GM18505 (cell line): Measurements from ENCODE around the gene SUSD4.

Experiments
- ATAC-seq: cut with Tn5 transposase; IDR thresholded peaks from one replicate; pipeline ENCODE4 v1.9.1; 2021; ENCODE audit not compliant: unreplicated experiment
- POLR2A ChIP-seq: IDR thresholded peaks from 4 replicates; pipeline ENCODE4 v1.6.1; 2011; ENCODE audit warnings: borderline replicate concordance; ENCODE audit not compliant: insufficient read depth, insufficient read length; ENCODE audit errors: extremely low read depth

SUSD4 gene

DNA sequence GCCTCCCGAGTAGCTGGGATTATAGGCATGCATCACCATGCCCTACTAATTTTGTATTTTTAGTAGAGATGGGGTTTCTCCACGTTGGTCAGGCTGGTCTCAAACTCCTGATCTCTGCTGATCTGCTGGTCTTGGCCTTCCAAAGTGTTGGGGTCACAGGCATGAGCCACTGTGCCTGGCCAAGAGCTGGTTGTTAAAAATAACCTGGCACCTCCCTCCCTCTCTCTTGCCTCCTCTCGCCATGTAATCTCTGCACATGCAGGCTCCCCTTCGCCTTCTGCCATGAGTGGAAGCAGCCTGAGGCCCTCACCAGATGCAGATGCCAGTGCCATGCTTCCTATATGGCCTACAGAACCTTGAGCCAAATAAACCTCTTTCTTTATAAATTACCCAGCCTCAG is 146.2 kb downstream of the SUSD4 start:
- no peak for ATAC-seq
- TF ChIP-seq POLR2A = no peak

DNA sequence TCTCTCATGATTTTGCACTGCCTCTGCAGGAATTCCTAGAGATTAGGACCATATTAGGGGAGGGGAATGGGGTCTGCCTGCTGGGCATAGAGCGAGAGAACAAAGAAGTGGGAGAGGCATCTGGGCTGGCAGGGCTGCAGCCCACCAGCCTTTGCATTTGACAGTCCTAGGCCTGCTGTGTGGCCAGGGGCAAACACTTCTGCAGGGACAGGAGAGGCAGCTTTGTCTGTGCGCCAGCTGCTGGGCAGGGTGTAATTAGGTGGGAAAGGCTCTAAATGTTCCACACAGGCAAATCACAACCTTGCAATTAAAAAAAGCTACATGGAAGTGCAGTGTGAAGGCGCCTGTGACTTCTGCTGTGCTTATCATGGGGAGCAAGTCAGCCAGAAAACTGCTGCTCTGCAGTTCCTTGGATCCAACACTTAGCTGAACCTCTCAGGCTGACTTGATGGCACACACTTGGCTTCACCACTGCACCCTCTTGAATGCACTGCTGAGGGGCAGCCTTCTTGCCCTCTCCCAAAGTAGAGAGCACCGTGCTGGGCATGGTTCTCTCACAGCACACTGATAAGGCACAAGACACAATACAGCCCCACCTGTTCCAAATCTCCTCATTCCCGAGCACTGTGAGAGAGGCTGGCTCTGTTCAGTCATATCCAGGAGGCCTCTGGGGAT is 147.3 kb downstream of the SUSD4 start:
- TF ChIP-seq POLR2A = no peak
- ATAC-seq = no peak

DNA sequence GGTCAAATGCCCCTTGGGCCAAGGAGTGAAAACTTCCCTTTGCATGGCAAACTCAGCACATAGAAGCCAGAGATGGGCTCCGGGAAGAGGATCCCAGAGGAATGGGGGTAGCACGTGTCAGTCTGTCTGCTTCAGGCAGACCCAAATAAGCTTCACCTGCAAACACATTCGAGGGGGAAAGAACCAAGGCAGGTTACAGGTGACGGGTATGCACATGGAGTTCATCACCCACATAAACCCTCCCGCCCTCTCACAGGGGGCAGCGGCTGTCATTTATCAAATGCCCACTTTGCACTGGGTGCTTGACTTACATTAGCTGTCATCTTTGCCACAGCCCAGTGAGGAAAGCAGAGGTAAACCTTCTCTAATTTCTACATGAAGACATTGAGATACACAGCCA is 147.9 kb downstream of the SUSD4 start:
- no peak for ATAC-seq
- TF ChIP-seq POLR2A = no peak

DNA sequence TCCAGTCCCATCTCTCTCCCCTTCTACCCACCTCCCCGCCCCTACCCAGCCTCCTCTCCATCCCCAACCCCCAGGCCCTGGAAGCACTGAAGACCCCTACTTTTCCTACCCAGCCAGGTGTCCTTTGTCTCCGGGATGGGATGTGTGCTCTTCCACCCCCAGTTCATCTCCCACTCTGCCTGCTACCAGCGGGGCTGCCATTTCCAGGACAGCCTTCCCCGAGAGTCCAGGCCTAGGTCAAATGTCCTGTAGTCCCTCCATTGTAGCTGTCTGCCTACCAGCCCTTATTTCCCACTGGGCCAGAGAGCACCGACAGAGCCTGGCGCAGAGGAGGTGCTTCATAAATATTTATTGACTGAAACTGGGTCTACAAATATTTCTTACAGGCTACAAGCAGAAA is 148.9 kb downstream of the SUSD4 start:
- no peak for TF ChIP-seq POLR2A
- ATAC-seq = no peak

DNA sequence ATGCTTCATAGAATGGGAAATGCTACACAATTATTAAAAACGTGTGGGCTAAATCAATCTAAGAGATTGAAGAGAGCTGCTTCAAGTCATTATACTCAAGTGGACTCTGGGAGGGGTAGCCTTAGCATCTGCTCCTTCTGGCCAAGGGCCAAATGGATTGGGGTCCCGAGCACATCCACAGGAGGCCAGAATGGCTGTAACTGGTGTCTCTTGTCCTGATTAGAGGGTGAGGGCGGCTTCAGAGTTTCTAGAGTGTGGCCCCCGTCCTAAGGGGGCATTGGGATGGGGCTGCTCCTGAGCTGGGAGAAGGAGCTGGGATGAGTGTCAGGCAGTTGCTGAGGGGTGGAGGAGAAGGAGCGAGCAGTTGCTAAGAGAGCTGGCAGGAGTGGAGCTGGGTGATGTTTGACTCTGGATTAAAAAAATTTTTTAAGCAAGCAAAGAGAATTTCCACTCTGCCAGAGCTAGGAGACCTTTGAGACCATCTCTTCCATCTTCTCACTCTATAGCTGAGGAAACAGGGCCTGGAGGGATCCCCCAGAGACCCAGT is 149.6 kb downstream of the SUSD4 start:
- no peak for ATAC-seq
- TF ChIP-seq POLR2A = no peak

DNA sequence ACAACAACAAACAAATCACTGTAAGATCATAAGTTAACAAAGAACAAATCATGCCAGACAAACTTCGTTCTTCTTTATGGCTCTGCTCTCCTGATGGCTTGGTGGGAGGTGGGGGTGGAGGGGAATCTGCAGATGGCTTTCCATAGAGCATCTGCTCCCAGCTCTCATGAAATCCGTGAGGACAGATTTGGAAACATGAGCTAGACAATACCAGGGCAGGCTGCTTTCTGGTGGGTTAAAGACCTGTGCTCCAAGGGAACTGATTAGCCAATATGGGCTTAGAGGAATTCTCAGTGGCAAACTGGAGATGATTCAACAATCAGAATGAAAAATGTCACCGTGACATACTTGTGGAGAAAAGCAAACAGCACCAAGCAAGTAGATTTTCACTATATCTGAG is 151.5 kb downstream of the SUSD4 start:
- no peak for TF ChIP-seq POLR2A
- ATAC-seq = no peak

DNA sequence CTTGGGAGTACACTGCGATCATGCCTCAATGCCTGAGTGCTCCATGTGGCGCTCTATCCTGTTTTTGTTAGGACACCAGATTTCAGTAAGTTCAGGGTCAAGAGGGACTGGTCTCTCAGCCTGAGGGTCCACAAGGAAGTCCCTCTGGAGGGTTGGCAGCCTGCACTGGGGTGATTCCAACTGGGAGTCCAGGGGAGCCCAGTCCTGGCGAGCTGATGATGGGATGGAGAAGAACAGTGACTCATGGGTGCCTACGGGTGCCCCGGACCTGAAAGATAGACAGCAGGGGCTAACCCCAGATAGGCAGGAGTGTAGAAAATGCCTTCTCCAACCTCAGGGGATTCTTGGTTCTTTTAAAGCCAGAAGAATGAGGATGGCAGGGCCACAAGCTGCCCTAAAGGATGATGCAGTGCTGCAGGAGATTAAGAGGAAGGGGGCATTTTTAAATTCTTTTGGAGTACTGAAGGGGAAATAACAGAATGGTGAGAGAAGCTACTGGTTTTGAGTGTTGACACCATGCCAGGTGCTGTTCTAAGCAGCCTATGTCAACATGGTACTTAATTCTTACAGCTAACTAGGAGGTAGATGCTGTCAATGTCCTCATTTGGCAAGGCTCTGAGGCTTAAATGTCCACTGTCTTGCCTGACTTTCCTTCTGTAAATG is 152.5 kb downstream of the SUSD4 start:
- TF ChIP-seq POLR2A = no peak
- ATAC-seq = no peak

DNA sequence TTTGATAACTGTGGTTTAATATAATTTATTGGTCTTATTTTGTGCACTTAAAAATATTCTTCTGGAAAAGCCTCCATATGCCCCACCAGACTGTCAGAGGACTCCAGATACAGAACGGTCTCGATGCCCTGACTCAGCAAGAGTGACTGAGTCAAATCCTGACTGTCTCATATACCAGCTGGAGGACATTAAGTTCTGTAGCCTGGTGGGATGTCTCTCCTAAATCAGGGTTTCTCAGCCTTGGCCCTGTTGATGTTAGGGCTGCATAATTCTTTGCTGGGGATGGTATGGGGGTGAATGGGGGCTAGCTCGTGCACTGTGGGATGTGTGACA is 153.2 kb downstream of the SUSD4 start:
- no peak for ATAC-seq
- no peak for TF ChIP-seq POLR2A

DNA sequence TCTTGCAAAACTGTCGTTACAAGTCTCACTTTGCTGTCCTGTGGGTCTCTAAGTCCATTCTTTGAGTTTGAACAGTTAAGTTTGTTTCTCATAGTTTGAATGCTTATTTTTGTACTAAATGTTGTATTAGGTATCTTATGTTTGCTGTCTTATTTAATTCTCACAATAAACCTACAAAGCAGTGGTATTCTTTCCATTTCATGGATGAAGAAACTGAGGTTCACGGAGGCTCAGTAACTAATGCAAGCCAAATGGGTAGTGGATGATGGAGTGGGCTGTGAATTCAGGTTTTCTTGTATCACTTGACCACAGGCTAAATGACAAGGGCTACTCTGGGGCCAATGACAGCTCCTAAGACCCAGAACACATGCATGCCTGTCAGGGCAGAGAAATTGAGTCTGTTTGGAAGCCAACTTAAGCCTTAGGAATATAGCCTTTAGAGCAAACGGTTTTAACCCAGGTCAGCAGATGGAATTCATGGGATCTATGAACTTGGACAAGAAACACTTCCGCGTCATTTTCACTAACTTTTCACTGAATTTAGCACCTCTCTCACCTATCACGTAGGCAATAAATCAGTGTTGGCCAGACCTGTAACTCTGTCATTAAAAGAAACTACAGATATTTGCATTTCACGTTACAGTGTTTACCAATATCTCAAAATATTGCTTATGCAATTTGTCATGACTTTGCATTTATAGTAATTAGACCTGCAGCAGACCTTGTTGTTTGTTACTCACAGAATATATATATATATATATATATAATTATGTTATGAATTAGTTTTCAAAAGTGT is 153.8 kb downstream of the SUSD4 start:
- no peak for ATAC-seq
- no peak for TF ChIP-seq POLR2A

DNA sequence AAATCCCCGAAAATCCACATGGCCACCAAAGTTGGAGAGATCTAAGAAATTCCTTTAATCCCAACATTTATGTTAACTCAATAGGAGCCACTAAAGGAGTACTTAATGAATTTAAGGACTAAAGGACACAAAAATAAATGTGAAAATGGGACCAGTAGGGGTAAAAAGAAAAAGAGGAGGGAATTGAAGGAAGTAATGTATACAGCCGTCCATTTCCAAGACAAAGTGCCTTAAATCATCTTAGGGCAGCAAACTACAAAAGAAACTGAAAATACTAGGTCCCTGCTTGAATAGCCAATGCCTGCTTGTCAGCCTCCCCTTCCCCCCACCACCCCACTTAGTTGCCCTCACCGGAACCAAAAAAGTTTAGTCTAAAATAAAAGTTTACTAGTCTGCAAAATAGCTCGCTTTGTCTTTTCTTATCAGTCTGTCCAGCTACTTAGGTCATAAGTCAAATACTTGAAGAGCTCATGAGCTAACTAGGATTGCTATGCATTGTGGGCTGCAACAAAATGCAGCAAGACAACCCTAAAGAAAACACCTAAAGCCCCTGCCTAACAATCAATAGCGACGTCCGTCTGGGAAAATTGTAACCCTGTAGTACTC is 154.6 kb downstream of the SUSD4 start:
- no peak for ATAC-seq
- no peak for TF ChIP-seq POLR2A

DNA sequence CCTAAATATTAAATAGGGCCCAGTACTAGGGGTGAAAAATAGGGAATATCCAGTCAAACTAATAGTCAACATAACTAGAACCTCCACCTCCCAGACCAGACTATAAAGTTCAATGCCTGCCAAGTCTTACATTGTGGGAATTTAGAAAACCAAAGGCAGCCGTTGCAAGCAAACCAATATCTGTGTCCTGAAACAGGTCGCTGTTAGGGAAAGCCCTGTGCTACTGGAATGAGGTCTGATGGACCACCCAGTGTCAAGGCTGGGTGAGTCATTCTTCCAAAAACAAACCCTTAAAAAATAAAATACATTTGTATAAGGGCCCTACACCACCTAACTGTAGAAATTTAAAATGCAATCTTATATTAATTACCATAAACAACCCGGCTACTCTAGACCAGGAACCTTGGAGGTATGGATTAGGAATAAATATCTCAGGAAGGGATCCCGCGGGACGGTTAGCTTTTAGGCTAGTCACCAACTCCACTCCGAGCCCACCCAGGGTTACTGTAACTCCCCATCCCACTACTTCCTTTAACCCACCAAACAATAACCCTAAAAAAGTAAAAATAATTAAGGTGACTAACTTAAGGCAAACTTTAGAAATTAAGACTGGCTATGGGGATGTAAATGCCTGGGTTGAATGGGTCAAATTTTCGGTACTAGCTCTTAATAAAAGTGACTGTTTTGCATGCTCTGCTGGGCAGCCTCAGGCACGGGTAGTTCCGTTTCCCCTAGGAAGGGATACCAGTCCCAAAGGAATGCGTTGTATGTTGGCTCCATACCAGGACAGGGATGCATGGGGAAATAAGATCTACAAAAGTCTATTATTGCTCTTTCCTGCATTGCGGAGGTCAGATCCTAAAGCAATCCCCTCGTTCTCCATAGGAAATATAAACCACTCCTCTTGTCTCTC is 155.6 kb downstream of the SUSD4 start:
- ATAC-seq = no peak
- no peak for TF ChIP-seq POLR2A

DNA sequence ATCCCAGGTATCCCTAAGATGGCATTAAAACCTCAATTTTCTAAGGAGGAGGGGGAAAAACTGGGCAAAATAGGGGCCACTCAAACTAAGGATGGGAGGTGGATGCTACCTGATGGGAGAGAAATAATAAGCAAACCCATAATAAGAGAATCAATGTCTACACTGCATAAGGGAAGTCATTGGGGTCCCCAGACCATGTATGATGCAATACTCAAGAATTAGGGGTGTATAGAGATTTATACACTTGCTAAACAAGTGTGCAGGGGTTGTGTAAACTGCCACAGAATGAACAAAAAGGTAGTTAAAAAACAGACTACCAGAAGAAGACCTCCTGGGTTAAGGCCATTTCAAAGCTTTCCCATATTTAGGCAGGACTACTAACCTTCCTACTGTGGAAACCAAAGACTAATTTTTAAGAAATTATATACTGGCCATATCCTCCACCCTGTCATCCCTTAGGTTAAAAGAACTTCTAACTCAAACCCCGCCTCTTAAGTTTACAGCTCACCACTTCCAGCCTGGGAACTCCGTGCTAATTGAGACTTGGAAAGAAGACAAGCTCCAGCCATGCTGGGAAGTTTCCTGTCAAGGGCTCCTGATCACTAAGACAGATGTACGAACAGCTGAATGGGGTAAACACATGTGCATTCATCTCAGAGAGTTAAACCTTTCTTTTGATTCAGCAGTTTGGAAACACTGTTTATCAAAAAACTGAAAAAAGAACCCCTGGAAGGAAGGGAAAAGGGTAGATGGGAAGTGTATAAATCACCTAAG is 156.5 kb downstream of the SUSD4 start:
- ATAC-seq = no peak
- TF ChIP-seq POLR2A = no peak
